NCI-H524 (cell line): ENCODE measurements around the gene MIER3.

Experiments
- DNase-seq, 2 experiments: peaks; one replicate each; lab custom pipeline; 2025; lab: John Stamatoyannopoulos, UW

The MIER3 gene

DNA sequence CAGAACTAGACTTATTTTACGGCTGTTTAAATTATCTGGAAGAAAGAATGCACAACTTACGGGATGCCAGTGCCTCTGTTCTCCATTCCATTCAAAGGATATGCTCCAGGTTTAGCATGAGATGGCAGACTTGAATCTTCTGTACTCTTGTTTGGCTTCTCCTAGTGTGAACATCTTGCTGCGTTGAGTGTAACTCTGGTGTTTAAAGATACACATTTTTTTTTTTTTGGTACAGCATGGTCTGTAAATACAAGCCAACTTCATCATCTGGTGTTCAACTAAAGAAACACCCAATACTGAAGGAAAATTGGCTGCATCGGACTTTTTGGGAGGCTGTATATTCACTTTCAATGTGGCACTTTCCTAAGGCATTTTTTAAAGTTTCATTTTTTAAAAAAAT lies 7.4 kb upstream of the MIER3 start:
- DNase-seq: no peak

DNA sequence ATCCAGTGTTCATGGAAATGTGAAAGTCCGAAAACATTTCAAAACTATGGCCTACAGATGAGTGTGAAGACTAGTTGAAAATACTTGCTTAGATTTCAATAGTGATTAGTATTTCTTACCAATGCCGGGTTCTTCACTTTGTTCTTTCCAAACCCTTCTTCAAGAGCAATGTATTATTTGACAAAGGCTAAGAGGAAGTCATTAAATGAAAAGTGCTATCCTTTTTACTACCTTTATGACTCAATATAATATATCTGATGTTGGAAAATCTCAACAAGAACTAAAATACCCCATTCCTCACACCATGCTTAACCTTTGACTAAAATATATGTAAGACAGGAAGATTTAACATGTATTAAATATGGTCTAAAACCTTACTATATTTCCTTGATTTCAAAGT lies 6.7 kb upstream of the MIER3 start:
- DNase-seq: no peak

DNA sequence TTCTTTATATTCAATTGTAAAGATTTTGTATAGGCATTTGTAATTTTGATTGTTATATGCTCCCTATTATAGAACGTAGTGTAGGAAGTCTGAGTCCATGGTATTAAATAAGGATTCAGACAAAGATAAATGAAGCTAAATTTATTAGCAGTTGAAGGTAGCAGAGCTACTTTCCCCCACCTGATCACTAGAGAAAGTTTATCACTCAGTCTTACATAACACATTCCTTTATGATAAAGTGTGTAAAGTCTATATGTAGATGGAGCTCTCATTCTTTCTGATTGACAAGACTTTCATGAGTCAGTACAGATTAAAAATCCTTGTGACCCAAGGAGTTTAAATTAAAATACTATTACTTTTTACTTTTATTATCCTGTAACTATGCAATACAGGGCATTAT lies 2.3 kb upstream of the MIER3 start:
- no peak for DNase-seq

GRCh38 chr5:56951126-56951945 lies 587 bp downstream of the MIER3 start:
- DNase-seq: peak in 1 of 2 experiments; percentile 21

DNA sequence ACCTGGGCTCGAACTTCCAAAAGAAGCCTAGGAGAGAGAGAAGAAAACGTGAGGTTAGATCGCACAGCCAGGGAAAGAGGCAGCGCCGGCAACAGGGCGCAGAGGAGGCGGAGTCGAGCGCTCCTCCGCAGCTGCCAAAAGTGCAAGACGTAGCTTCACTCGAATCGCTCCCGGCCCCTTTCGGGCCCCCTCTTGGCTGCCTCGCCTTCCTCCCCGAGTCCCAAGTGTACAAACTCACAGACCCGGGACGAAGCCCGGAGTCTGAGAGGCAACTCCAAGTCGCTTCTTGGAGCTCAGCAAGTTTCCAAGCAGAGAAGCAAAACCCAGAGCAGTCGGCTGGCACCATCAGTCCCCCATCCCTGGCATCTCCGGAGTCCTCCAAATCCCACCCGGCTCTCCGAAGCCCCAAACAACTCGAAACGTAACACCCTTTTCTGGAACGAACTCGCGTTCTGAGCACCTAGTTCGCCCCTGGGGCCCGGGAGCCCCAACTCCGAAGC lies 1.2 kb downstream of the MIER3 start:
- peak; percentile 21 to 31 for DNase-seq

- DNase-seq: no peak
These were observed 4.9 kb downstream of the MIER3 start for GRCh38 chr5:56947052-56947451.

DNA sequence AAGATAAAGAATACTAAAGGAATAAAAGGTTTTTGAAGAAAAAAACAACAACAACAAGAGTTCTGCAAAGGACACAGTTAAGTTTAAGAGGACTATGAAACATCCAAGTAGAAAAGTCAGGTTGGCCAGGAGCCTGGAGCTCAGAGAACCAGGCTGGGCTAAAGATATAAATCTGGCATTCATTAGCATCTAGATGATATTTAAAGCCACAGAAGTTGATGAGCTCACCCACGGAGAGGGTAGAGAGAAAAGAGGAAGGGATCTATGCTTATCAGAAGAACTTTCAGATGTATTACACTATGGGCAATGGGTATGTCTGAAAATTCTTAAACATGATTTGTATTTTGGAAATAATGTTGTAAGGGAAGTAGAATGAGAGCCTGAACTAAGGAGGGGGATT lies 9.9 kb downstream of the MIER3 start:
- DNase-seq: no peak

DNA sequence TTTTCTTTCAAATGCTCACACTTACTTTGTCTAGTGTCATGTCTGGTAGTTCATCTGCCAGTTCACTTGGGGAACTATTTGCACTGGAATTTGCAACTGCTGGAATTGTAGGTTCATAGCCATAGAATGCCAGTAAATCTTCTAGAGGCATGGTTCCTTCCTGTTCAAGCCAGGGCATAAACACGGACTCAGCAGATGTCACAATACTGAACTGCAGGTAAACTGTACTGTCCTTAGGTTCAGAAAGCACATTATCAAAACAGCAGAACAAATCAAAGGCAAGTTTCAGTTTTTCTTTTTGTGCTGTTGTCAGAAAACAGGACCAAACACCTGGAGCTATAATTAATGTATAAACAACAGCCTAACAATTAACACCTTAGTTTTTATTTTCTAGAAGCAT lies 13.1 kb downstream of the MIER3 start:
- DNase-seq: no peak

DNA sequence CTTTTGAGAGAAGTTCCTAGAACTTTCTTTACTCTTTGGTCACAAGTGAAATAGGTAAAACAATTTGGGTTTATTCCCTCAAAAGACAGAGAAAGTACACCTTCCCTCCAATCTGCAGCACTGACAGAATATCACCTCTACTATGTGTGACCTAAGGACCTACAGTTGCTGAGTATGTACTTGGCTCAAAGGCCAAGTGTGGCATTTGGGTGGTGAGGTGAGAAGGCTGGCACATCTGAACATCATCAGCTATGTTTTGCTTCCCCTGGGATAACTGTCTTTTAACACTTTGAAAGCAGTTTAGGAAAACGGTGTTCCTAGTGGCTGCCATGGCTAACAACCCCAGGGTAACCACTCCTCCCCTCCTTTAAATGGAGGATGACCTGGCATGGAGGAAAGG lies 17.6 kb downstream of the MIER3 start:
- DNase-seq: no peak

GRCh38 chr5:56922922-56923321 lies 29.0 kb downstream of the MIER3 start:
- DNase-seq: no peak

DNA sequence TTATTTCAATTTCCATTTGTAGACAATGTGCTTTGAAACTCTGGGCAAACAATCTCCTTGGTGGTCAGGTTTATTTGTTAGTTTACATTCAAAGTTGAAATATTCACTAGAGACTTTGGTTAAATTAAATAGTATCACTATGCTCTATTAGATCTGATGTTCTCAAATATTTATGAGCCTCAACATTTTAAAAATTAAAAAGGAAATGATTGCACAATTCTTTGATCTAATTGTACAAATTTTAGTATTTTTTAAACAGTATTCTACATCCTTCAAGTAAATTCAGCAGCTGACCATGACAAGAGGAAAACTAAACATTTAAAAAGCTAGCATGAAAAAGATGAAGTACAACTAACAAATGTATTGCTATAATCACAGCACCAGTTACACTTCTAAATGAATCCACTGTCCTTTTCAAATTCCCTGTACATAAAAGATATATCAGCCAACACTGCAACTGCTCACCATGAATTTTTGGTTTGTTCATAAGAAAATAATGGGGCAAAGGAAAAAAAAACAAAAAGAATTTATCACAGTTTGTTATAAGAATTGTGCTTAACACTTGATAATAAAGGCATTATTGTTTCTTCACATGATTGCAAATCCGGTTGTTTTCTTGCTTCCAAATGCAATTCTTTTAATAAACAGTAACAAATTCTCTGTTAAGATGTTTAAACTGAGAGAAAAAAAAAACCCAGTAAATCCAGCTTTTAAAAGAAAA lies 31.8 kb downstream of the MIER3 start:
- no peak for DNase-seq

GRCh38 chr5:56918054-56918453 lies 33.9 kb downstream of the MIER3 start:
- DNase-seq: no peak

GRCh38 chr5:56917534-56917933 lies 34.4 kb downstream of the MIER3 start:
- no peak for DNase-seq

DNA sequence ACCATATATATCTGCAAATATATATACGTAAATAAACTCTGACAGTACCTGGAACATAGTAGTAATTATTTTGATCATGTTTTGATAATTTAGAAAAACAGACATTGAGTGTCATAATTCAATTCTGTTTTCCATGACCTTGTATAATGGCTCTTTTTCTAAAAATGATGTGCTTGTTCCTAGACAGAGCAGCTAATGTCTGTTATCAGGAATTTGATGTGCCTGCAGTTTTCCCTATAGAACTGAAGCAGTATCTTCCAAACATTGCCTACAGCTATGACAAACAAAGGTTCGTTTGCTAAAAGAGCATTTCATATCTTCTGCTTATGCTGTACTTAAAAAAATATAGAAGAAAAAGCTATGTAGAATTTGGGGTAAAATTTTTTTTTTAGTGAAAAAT lies 37.2 kb downstream of the MIER3 start:
- DNase-seq: no peak

DNA sequence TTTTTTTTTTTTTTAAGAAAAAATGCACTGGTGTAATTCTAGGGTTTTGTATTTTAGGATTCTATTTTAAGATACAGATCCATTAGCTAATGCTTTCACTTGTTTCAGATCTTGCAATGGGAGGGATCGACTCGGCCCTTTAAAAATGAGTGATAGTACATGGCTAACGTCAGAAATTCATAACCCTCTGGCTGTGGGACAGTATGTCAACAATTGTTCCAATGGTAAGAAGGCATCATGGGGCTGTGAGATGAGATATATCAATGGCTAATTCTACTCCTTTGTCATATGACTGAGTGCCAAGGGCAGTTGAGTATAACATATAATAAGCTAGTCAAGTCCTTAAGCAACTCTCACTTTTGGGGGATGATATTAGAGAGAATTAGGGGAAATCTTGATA lies 38.2 kb downstream of the MIER3 start:
- DNase-seq: no peak

DNA sequence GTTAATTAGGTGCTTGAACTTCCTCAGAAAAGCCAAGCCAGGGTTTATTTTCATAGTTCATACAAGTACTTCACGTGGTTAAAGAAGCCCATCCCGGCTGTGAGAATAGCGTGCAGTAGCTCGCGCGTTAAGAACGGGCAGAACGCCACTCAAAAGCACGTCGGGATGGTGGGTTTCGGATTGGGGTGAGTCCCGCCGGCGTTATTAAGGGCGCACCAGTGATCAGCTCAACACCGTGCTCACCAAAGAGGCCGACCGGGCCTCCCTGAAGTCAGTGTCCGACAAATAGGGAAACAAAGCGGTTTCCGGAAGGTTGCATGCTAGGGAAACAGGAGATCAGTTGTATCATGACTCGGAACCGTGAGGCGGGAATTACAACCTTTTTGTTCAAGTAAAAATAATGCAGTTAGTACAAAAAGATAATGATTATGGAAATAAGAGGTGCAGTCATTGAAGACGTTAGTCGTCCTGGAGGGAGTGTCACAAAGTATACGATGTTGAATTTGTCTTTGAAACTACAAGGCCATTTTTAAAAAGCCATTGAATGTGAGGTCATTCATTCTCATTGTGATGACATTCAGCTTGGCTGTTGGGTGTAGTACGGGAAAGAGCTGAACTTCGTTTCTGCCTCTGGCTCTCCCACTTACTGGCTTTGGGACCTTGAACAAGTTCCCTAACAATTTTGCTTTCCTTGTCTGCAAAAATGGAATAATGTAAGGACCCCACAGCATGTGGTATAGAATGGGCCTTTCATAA lies 41.5 kb downstream of the MIER3 start:
- DNase-seq: peak in 1 of 2 experiments; percentile 70

DNA sequence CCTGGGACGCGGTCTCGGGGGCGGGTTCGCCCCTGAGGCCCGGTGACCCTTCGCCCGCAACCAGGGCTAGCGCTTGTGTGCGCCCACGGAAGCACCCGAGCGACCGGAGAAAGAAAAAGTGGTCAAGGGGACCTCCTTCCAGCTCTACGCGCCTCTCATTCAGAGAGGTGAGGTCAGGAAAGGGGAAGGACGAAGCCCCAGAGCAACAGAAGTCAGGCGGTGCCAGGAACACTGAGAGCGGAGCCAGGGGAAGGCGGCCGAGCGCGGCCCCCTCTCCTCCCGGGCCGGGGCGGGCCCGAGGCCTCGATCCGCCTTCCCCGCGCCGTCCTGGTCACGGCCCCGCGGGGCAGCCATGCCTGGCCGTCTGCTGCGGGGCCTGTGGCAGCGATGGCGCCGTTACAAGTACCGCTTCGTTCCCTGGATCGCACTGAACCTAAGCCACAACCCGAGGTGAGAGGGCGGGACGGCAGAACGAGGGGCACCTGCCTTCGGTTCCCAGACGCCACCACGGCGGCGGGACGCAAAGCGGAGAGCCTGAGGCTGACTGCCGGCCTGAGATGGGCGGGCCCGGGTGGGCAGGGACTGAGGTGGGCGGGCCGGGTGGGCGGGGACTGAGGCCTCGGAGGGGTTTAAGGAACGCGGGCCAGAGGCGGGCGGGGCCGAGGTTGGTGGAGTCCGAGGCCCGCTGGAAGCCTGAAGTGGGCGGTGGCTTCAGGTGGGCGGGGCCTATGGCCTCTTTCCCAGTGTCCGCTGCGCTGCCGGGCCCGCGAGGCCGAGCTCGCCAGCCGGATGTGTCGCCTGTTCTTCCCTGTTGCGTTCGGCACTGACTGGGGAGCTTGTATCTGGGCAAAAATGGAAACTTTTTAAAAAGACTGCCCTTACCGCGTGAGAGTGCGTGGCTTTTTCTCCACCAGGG lies 42.4 kb downstream of the MIER3 start, which contains the start of gene SETD9:
Gene SETD9 (plus strand): TSS at position 303 of the 916 bp plus-strand sequence. CDS start 50 bp downstream, at position 353.
- DNase-seq: peak; percentile 84 to 94

DNA sequence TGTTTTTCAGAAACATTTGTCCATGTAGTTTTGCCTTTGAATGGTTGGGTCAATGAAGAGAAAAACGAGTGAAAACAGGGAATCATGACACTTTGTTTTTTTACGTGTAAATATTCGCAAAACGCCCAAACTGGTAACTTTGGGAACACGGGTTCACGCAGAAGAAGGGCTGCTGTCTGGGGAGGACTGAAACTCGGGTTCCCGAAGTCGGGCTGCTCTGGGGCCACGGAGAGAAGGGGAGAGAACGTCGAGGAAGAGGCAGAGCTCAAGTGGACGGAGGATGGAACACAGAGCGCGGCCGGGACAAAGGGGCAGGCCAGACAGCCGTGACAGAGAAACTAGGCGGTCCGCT lies 43.0 kb downstream of the MIER3 start:
- peak in 1 of 2 experiments; percentile 58 for DNase-seq

GRCh38 chr5:56900858-56901578 lies 50.9 kb downstream of the MIER3 start:
- DNase-seq: peak; percentile 21 to 61

DNA sequence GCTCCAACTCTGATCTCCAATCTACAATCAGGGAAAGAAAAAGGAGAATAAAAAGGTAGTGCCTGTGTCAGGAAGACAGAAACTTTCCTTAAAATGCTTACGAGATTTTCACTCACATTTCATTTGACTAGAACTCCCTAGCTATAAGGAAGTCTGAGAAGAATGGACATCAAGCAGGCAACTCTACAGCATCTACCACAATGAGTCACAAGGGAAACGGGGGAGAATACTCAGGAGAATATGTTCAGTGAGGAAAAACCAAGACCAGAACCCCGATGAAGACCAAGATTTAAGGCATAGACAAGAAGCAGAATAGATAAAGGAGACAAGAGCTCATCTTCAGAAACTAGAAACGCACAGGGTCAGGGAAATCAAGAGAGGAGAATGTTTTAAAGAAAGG lies 51.5 kb downstream of the MIER3 start:
- no peak for DNase-seq

DNA sequence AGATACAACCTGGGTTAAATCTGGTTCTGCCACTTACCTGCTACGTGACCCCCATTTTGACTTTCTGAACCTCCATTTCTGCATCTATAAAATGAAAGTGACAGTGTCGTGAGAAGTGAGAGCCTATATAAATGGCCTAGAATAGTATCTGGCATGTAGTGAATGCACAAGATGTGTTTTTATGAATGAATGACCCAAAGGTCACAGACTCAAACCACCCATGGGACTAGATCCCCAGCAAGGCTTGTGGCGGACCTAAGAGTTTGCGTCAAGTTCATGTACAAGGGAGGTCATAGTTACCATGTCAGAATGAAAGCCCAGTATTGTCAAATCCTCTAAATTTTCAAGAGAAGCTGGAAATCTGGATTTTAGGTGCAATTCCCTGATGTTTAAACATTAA lies 53.7 kb downstream of the MIER3 start:
- no peak for DNase-seq
